Activated T-cell treated with anti-CD3 and anti-CD28 coated beads for 4 hours (primary cell): ENCODE data around the gene CCSER1.

Experiments
- DNase-seq: peaks from one replicate; pipeline ENCODE4 v3.0.0-alpha.2; 2020

Gene CCSER1

DNA sequence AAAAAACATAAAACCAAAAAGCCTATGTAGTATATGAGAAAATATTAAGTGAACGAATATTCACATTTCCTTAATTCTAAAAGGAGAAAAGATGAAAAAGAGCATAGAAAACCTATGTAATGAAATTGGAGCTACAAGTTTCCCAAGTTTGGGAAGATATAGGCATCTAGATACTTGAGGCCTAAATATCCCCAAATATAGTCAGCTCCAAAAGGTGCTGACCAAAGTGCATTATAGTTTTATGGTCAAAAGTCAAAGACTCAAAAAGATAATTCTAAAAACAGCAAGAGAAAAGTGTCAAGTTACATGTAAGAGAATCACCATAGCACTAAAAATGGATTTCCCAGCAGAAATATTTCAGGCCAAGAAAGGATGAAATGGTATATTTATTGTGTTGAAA, 1502.9 kb downstream of the CCSER1 start:
- no peak for DNase-seq

DNA sequence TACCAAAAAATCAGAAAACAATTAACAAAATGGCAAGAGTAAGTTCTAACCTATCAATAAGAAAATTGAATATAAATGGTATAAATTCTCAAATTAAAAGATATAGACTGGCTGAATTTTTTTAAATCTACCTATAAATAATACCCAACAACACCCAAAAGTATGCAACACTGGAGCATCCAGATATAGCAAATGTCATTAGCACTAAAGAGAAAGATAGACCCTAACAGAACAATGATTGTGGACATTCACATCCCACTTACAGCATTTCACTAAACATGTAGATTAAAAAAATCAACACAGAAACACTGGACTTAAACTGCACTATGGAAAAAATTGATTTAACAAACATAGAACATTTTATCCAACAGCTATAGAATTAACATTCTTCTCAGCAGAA, 1503.6 kb downstream of the CCSER1 start:
- no peak for DNase-seq

DNA sequence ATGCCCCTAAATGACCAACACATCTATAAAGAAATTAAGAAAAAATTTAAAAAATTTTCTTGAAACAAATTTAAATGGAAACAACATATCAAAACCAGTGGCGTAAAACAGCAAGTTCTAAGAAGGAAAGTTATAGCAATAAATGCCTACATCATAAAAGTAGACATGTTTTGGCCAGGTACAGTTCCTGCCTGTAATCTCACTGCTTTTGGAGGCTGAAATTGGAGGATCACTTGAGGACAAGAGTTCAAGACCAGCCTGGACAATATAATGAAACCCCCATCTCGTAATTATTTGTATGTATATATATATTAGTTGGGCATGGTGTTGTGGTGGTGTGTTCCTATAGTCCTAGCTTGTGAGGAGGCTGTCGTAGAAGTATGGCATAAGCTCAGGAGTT, 1504.1 kb downstream of the CCSER1 start:
- DNase-seq = no peak

DNA sequence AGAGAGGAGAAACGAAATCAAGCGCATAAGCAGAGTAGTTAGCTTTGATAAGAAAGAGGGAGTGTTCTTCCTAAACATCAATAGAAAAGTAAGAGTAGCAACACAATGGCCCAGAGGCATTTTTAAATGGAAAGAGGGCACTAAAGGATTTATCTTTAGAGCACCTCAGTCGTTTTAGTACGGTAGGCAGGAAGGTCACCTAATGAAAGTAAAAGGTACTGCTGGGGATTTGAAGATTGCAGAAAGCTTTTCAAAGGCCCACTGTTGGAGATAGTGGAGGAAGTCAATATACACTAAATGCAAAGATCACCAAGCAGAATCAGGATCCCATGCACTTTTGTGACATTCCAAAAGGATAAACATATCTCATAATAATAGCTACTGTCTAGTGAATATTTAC, 1508.9 kb downstream of the CCSER1 start:
- no peak for DNase-seq
